NCI-H82 treated with DMSO at 0.1 percent for 48 hours (cell line): ENCODE results near the gene SEPTIN3.

Experiments used
- DNase-seq: peaks from one replicate; lab custom pipeline; 2025; ENCODE audit not compliant: unreplicated experiment; lab: John Stamatoyannopoulos, UW

The SEPTIN3 gene, protein sequence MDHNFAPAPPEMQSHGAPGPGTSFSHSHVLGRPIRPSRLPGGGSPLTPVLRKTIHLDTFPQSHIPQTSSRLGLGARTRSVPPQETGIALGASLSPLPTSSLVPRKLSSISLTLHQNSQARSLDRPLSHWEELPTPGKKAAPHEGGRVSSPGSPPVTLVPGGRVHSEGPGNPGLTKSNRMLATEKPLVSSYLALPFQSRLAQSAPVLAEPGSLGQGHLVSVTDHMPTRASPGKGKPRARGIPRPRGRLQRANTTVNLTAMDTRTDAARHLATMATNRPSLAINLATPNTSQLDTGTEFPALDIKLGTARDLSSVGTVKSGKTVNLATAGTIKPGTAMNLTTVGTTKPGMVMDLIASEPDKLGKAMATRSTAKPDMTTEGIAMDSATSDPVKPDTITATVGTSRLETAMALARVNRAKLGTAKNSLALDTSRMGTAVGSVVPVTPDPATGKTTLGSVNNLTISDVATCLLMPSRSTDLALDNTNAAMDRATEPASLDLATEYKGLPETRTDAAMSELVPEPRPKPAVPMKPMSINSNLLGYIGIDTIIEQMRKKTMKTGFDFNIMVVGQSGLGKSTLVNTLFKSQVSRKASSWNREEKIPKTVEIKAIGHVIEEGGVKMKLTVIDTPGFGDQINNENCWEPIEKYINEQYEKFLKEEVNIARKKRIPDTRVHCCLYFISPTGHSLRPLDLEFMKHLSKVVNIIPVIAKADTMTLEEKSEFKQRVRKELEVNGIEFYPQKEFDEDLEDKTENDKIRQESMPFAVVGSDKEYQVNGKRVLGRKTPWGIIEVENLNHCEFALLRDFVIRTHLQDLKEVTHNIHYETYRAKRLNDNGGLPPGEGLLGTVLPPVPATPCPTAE

DNA sequence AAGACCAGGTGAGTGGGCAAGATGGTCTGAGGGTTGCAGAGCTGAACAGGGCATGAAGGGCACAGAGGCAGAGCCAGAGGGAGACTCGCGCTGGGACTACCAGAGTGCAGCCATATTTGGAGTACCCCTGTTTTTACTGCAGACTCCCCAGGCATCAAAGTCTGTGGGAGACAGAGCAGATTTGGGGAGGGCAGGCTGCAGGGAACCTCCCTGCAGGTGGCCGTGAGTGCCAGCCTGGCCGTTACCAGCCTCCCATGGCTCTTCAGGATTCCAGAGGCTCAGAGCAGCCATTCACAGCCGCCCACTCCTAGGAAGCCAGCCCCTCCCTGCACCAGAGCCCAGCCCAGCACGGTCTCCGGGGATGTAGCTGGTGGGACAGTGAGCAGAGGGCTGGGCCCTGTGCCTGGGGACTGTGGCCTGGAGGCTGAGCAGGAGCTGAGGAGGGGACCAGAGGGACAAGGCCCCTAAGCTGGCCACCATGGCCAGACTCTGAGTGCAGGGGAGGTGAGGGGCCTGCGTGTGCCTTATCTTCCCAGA is at the start of gene SEPTIN3:
Gene SEPTIN3 (plus strand): TSS at position 334 of the 537 bp plus-strand sequence. CDS start 2,050 bp downstream, outside the sequence.
- DNase-seq: no peak

DNA sequence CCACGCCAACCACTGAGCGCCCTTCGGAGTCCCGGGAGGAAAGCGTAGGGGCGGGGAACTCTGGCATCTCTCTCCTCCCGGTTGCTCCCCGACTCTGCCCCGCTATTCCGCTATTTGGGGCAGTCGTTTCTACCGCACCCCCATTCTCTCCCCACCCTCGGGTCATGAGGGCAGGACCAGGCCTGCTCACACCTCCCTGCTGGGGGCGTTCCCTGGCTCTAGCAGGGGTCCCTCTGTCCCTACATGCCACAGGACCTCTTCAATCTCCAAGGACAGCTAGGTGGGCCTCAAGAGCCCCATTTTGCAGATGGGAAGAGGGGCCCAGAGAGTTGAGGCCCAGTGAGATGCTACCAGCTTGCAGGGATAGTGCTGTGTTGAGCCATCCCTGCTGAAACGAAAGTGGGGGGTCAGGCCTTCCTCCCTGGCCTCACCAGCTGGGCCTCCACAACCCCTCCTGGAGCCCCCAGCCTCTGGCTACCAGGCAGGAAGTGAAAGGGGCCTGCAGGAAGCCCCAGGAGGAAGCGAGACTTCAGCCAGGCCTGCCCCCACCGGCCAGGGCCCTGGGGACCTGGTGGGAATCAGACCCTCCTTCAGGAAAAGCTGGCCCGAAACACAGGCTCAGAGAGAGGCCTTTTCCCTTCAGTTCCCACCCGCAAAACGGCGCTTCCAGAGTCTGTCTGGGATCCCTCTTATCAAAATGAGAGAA is 48.8 kb upstream of the SEPTIN3 start:
- DNase-seq: no peak

DNA sequence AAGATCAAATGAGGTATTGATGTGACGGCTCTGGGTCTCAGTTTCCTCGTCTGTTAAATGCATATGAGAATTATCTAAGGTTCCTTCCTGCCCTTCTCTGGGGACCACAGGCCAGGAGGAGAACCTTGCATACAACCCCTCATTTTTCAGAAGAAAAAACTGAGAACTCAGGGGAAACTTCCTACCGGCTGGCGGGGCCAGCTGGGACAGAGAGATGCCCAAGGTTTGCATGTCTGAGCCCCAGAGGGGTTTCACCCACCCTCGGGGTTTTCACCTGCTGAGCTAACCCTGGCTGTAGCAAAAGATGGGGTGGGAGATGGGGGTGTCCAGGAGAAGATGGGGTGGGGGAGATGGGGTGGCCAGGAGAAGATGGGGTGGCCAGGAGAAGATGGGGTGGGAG is 46.9 kb upstream of the SEPTIN3 start:
- no peak for DNase-seq

DNA sequence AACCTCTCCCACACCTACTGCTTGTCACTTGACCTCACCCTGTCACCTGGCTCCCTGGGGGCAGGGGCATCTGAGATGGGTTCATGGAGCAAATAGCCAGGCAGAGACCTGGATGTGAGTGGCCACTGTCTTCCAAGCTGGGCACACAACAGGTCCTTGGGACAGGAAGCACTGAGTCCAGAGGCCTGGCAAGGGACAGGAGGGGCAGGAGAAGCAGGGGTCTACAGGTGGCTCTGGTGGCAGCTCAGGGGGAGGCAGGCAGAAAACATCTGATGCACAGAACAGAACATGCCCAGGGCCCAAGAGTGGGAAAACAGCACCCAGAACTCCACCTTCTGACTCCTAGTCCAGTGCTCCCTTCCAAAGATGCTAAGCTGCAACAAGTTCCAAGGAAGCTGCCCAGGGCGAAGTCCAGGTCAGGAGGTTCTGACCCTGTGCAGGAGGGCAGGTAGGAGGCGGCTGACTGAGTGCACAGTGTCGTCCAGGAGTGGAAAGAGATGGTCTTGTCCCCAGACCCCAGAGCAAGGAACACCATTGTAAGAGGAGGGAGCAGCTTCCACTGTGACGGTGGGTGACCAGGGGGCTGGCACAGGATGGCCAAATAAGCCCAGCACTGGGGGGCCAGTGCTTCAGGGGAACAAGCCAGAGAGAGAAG is 46.2 kb upstream of the SEPTIN3 start:
- no peak for DNase-seq

DNA sequence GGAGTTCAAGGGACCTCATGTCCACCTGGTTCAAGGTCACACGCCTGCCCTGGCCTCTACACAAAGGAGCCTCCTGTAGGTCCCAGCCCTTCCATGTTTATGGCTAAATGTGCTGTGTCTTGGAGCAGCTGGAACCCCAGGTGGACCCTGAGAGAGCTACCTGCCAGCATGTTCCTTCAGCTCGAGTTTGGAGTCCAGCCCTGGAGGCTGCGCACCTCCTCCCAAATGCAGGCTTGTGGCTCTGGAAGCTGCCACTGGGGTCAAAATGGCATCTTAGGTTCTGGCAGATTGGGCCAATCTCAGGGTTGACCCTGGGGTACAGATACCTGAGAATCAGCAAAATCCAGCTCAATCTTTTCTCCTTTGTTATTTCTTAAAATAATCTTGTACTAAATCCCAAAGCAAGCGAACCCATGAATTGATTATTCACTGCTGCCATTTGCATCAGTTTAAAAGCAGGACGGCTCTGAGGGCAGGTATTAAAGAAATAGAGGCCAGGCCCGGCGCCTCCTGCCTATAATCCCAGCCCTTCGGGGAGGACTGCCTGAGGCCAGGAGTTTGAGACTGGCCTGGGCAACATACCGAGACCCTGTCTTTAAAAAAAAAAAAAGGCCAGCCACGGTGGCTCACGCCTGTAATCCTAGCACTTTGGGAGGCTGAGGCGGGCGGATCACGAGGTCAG is 45.5 kb upstream of the SEPTIN3 start:
- no peak for DNase-seq

DNA sequence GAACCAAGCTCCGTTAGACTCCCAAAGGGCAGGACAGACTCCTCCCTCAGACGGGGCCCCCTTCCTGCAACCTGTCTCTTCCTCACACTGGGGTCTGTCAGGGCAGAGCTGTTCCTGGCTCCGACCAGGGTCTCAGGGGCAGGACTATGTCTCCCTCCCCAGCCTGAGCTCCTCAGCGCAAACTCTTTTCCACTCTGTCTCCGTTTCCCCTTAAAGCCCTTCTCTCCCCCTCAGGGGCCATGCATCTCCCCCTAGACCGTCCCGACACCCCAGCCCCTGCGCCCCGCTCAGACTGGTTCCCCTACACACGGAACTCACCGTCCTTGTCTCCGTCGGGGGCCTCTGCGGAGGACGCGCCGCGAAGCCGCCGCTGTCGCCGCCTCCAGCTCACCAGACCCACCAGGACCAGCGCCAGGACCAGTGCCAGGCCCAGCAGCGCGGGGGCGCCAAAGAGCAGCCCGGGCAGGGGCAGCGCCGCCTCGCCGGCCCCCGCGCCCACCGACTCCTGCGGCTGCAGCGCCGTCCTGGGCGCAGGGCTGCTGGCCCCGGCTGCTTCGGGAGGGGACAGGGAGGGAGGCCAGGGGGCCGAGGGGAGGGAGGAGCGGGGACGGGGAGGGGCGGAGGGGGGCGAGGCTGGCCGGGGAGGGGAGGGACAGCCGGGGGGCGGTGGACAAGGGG is 43.3 kb upstream of the SEPTIN3 start:
- no peak for DNase-seq

DNA sequence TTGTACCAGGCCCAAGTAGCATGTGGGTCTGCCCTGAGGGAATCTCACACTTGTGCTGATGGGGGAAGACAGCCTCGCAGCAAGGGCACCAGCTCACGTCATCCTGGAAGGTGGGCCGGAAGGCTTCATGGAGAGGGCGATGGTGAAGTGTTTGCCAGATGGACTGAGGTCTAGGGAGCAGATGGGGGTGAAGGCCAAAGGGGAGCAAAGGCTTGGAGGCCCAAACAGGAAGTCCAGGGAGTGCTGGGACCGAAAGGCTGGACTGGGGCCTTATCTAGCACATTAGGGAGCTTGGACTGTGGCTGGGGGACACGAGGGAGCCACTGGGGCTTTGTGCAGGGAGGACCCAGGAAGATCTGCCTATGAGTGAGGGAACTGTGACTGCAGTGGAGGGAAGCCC is 41.4 kb upstream of the SEPTIN3 start:
- no peak for DNase-seq

DNA sequence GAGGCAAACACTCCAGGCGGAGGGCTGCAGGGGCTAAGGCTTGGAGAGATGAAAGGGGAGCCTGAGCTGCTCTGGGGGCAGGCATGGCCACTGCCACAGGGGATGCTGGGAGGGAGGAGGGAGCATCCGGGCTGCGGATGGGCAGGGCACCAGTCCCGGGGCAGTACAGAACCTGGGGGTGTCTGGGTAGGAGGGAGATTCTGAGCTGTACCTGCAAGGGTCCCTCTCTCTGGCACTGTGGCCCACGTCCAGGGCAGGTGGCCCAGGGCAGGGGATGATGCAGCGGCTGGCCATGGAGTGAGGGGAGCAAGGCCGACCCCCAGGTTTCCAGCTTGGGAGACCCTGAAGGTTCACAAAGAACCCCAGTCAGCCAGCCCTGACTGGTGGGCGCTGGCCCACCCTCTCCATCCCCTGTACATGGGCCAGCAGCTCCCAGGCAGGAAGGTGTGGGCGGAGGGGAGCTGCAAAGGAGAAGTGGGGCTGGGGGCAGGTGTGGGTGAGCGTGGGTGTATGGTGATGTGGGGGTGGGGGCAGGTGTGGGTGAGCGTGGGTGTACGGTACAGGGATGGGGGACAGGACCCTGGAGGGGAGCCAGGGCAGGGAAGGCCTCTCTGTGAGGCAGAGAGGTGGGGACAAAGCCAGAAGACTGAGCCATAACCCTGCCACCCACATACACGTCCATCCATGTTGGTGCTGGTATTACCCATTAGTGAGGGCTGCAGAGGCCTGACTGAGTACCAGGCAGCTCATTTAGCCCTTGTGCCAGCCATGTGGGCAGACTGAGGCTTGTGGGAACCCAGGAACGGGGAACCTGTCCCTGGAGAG is 40.4 kb upstream of the SEPTIN3 start:
- DNase-seq: no peak

DNA sequence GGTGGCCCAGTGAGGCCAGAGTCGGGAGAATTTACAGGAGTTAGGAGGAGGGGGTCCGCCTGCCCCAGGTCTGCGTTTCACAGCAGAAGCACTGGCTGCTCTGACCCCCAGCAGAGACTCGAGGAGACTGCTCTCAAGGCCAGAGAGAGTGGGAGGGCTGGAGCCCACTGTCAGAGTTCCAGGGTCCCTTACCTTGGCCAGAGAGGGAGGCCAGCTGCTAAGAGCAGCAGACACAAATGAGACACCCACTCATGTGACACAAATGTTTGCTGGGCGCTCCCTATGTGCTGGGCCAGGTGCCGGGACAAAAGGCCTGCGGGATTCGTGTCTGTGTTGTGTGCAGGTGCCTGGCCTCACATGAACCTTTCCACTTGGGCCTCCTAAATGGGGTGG is 39.8 kb upstream of the SEPTIN3 start:
- no peak for DNase-seq

DNA sequence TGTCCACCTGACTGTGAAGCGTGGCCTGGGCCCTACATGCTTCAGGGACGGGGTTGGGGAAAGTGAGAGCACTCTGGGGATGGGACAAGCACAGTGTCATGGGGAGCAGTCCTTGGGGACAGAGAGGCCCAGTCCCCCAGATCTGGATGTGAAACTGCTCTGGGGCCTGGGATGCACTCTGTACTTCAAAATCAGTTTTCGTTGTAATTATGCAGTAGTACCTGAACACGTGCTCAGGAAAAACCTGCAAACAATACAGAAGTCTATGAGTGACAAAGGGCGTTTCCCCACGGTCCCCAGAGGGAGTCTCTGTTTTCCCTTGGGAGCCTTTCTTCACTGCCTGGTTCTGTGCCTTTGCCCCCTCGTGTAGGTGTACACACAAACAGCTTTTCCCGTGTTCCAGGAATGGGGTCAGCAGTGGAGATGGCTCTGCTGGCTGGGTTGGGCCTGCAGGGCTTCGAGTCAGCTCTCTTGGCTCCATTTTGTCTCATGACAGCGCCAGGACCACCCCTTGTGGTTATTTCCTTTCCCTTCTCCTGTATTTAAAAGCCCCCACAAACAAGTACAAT is 37.5 kb upstream of the SEPTIN3 start:
- DNase-seq: no peak

DNA sequence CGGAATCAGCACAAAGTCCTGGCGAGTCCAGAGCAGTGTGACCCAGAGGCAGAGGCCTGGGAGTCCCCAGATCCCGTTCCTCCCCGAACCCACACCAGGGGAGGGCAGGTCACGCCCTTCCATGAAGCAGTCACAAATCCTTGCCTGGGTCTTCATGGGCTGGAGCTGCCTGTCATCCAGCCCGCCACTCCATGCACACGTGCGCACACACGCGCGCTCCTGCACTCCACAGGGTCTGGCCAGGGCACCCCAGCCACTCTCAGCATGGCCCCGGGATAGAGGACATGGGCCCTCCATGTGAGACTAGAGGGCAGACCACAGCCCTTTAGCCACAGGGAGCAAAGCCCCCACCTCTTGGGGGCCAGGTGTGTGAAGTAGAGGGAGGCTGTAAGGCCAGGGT is 36.9 kb upstream of the SEPTIN3 start:
- no peak for DNase-seq

DNA sequence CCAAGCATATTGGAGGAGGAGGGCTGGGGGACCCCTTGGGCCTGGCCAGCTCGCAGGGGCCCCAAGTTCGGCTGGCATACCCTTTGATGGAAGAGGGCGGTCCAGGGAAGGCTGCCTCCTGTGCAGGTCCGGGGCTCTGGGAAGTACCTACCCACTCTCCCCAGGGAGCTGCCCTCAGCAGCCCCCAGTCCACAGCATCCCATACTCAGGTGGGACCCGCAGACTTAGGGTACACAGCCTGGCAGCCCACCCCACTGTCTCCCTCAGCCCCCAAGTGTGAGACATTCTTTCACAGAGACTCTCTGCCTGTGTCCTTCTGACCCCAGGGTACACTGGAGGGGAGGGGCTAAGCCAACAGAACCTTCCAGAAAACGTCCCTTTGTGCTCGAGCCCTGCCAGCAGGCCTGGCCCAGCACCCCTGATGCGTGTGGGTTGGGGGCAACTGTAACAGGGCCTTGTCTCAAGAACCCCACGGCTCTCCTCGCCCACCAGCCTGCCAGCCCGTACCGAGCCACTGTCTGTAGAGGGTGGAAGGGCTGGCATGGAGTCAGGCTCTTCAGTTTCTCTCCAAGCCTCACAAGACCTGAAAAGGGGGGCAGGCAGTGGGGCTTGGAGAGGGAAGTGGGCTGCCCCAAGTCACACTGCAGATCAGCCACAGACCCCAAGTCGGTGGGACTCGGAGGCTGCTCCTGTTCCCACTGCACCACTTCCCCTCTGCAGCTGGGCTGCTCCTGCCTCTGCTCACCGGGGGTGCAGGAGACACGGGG is 35.6 kb upstream of the SEPTIN3 start:
- no peak for DNase-seq

DNA sequence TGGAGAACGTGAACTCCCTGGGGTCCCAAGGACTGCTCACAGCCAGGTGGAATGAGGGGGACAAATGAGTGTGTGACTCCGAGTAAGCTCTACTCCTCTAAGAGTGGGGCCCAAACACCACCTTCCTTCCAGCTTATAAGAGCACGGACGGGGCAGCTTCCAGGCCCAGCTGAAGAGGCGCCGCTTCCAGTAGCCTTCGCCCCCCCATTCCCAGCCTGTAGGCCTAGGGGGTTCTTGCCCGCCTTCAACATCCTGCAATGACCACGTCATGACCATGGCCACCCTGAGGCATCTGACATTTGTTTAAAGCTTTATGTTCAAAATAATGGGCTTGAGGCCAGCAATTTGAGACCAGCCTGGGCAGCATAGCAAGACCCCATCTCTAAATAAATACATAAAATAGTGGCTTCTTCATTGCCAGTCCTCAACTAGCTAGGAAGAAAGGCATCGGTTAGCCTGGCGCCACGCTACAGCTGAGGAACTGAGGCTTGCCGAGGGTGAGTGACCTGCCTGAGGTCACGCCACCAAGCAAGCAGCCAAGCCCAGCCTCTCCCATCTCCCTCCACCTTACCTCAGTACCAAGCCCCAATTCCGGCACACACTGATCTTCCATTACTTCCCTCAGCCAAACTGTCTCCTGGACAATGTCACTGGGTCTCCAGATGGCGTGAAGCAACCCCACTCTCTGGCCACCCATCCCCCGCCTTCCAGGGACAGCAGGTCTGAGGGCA is 34.8 kb upstream of the SEPTIN3 start:
- DNase-seq: no peak

DNA sequence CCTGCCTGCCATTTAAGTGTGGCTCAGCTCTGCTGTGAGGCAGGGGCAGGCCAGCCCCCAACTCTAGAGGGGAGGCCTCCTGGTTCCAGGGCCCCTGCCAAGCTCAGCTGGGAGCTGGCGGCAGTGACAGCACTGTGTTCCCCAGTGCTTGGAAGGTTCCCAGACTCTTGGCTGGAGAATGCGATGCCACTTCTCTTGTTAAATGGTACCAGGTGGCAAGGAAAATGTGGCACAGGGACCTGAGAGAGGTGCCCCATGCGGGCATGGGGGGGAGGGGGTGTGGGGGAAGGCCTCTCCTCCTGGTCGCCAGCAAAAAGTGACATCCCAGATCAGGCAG is 34.3 kb upstream of the SEPTIN3 start:
- DNase-seq: no peak

DNA sequence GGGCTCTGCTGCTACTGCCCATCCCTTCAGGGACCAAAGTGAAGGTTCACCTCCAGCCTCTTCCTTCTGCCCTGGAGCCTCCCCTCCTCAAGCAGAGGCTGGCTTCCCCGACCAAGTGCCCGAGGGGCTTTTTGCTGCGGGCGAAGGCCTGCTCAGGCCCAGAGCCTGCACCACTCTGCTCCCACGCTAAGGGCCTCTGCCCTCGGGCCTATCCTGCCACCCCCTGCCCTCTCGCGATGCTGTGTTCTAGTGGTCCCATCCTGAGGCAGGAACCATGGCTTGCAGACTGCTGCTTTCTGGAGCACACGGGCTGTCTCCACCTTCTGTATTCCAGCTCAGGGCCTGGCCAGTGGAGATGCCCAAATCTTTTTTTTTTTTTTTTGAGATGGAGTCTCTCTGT is 33.7 kb upstream of the SEPTIN3 start:
- no peak for DNase-seq

DNA sequence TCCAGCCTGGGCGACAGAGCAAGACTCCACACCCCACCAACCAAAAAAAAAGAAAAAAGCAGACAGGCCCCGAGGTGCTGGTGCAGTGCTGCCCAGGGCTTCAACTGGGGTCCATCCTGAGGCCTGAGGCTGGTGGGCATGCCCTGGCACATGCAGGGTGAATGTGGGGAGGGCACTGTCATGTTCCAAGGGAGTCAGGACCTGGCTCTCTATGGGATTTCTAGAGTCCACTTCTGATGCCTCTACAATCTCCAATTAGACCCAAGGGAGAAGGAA is 32.4 kb upstream of the SEPTIN3 start:
- DNase-seq: no peak

DNA sequence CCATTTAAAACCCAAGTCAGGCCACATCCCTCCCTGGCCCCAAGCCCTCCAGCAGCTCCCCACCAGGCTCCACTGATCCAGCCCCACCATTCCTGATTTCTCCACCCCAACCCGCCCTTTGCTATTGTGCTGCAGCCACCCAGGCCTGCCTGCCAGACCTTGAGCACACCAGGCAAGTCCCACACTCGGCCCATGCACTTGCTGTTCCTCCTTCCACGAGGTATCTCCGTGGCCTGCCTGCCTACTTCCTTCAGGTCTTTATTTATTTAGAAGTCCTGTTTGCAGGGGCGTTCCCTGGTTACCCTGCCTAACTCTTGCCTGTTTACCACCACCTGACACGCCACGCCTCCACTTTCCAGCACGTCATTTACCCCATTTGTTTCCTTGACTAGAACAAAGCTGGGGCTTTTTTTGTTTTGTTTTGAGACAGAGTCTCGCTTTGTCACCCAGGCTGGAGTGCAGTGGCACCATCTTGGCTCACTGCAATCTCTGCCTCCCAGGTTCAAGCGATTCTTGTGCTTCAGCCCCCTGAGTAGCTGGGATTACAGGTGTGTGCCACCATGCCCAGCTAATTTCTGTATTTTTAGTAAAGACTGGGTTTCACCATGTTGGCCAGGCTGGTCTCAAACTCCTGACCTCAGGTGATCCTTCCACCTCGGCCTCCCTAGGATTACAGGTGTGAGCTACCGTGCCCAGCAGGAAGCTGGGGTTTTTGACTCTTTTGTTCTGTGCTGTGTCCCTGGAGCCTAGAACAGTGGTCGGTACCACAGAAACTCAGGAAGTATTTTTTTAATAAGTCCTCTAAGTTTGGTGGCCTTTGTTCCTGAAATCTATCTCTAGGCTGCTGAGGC is 29.0 kb upstream of the SEPTIN3 start:
- DNase-seq: no peak
